MM.1S (cell line): Measurements from ENCODE around the gene YIPF6.

ENCODE experiments used
- DNase-seq: peaks from one replicate; pipeline ENCODE4 v3.0.0-alpha.2; 2015
- H2AFZ ChIP-seq: fragments of 300-600 bp; sonication (generic); 2 replicates; pipeline ENCODE4 v1.6.0; 2016; ENCODE audit warnings: antibody characterized with exemption, low read length
- H3F3A ChIP-seq: fragments of 300-600 bp; sonication (generic); 2 replicates; pipeline ENCODE4 v1.6.1; 2016; ENCODE audit warnings: mild to moderate bottlenecking, antibody characterized with exemption, low read length, moderate library complexity, mixed read lengths; ENCODE audit not compliant: insufficient read depth
- H3K27ac ChIP-seq: fragments of 300-600 bp; sonication (generic); 2 replicates; pipeline ENCODE4 v1.5.1; 2016; ENCODE audit warnings: mild to moderate bottlenecking, low read length
- H3K27me3 ChIP-seq: fragments of 300-600 bp; sonication (generic); replicated peaks from 2 replicates; pipeline ENCODE4 v1.6.0; 2016; ENCODE audit warnings: low read length; ENCODE audit not compliant: insufficient read depth
- H3K36me3 ChIP-seq: fragments of 300-600 bp; sonication (generic); replicated peaks from 2 replicates; pipeline ENCODE4 v1.6.1; 2016; ENCODE audit warnings: mild to moderate bottlenecking, low read length, mixed read lengths; ENCODE audit not compliant: insufficient read depth
- H3K4me1 ChIP-seq: fragments of 300-600 bp; sonication (generic); 2 replicates; pipeline ENCODE4 v1.6.1; 2016; ENCODE audit warnings: low read length, mixed read lengths
- H3K4me2 ChIP-seq: fragments of 300-600 bp; sonication (generic); 2 replicates; pipeline ENCODE4 v1.6.0; 2016; ENCODE audit warnings: low read depth, low read length
- H3K4me3 ChIP-seq: fragments of 300-600 bp; sonication (generic); 2 replicates; pipeline ENCODE4 v1.5.1; 2016; ENCODE audit warnings: low read length, mixed read lengths
- H3K79me2 ChIP-seq: fragments of 300-600 bp; sonication (generic); 2 replicates; pipeline ENCODE4 v1.6.1; 2016; ENCODE audit warnings: mixed run types, low read length, mixed read lengths
- H3K9ac ChIP-seq: fragments of 300-600 bp; sonication (generic); 2 replicates; pipeline ENCODE4 v1.6.1; 2016; ENCODE audit warnings: low read length, mixed read lengths
- H3K9me2 ChIP-seq: fragments of 300-600 bp; sonication (generic); replicated peaks from 2 replicates; pipeline ENCODE4 v1.6.1; 2016; ENCODE audit warnings: mild to moderate bottlenecking, low read length, mixed read lengths; ENCODE audit not compliant: insufficient read depth
- H3K9me3 ChIP-seq: fragments of 300-600 bp; sonication (generic); replicated peaks from 2 replicates; pipeline ENCODE4 v1.6.1; 2016; ENCODE audit warnings: mild to moderate bottlenecking, low read length, mixed read lengths; ENCODE audit not compliant: insufficient read depth
- H4K20me1 ChIP-seq: fragments of 300-600 bp; sonication (generic); 2 replicates; pipeline ENCODE4 v1.6.1; 2016; ENCODE audit warnings: mild to moderate bottlenecking, low read length, moderate library complexity, mixed read lengths; ENCODE audit not compliant: insufficient read depth
- CTCF ChIP-seq: fragments of 300-600 bp; sonication (generic); IDR thresholded peaks from 2 replicates; pipeline ENCODE4 v1.5.1; 2016; ENCODE audit warnings: antibody characterized with exemption, low read length, mixed read lengths
- EZH2 ChIP-seq: fragments of 300-600 bp; sonication (generic); optimal IDR thresholded peaks from 2 replicates; pipeline ENCODE3; 2017; ENCODE audit warnings: low read depth, mild to moderate bottlenecking, antibody characterized with exemption, low read length, mixed read lengths
- EZH2phosphoT487 ChIP-seq: fragments of 300-600 bp; sonication (generic); IDR thresholded peaks from 2 replicates; pipeline ENCODE4 v1.6.1; 2018; ENCODE audit warnings: antibody characterized with exemption, low read length

The YIPF6 gene

DNA sequence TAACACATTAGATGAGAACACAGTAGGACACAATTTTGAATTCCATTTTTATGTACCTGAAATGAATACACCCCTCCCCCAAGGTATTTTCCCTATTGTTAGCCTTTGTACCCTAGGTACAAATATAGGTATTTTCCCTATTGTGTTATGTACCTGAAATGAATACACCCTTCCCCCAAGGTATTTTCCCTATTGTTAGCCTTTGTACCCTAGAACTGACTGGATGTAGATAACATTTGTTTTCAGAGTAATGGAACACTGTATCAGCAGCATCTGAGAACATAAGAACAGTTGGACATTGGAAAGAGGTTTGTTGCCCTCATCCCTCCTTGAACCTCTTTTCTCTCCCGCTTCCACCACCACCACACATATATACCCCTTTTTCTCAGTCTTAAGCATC lies 37.6 kb downstream of the YIPF6 start:
- H3K27me3 ChIP-seq, result no peaks in the 10 kb centered on the region

GRCh38 chrX:68536884-68537283 lies 38.0 kb downstream of the YIPF6 start:
- no peak overlapping the region for H3K4me2 ChIP-seq
- H3K9me3 ChIP-seq, result no peaks in the 10 kb centered on the region
- no peaks in the 10 kb centered on the region for H3K79me2 ChIP-seq
- no peaks in the 10 kb centered on the region for H3K36me3 ChIP-seq
- H3K27me3 ChIP-seq, result no peaks in the 10 kb centered on the region
- no peak overlapping the region for H2AFZ ChIP-seq
- H3K9ac ChIP-seq, result no peak overlapping the region
- no peak for TF ChIP-seq EZH2
- TF ChIP-seq EZH2phosphoT487, result no peak
- no peak for TF ChIP-seq CTCF
- no peaks in the 10 kb centered on the region for H3K9me2 ChIP-seq
- no peaks in the 10 kb centered on the region for H3F3A ChIP-seq
- H4K20me1 ChIP-seq, result no peaks in the 10 kb centered on the region
- H3K4me3 ChIP-seq, result no peak overlapping the region
- no peak overlapping the region for H3K27ac ChIP-seq
- DNase-seq, result no peak
- no peaks in the 10 kb centered on the region for H3K4me1 ChIP-seq

More for the DNA sequence above, 37.6 kb downstream of the YIPF6 start:
- TF ChIP-seq EZH2 (no peak), CTCF (no peak), EZH2phosphoT487 (no peak)
- Histone ChIP-seq H3K27ac (no peak overlapping the region), H2AFZ (no peak overlapping the region), H3K4me3 (no peak overlapping the region), H3K4me2 (no peak overlapping the region), H4K20me1 (no peaks in the 10 kb centered on the region), H3K36me3 (no peaks in the 10 kb centered on the region), H3K79me2 (no peaks in the 10 kb centered on the region), H3K9ac (no peak overlapping the region), H3K9me2 (no peaks in the 10 kb centered on the region), H3F3A (no peaks in the 10 kb centered on the region), H3K9me3 (no peaks in the 10 kb centered on the region), H3K4me1 (no peaks in the 10 kb centered on the region)
- DNase-seq, result no peak

GRCh38 chrX:68550193-68550592 lies 51.3 kb downstream of the YIPF6 start:
- Histone ChIP-seq H3K9ac (no peak overlapping the region), H3F3A (no peaks in the 10 kb centered on the region), H3K4me3 (no peak overlapping the region), H3K36me3 (no peaks in the 10 kb centered on the region), H4K20me1 (no peaks in the 10 kb centered on the region), H2AFZ (no peak overlapping the region), H3K4me1 (no peaks in the 10 kb centered on the region), H3K27me3 (no peaks in the 10 kb centered on the region), H3K79me2 (no peaks in the 10 kb centered on the region), H3K4me2 (no peak overlapping the region), H3K9me3 (no peaks in the 10 kb centered on the region), H3K9me2 (no peaks in the 10 kb centered on the region), H3K27ac (no peak overlapping the region)
- no peak for TF ChIP-seq EZH2phosphoT487
- no peak for TF ChIP-seq EZH2
- no peak for TF ChIP-seq CTCF
- DNase-seq, result no peak
